Stimulated activated CD4-positive, alpha-beta T cell treated with anti-CD3 and anti-CD28 coated beads, Interleukin-1b, Interleukin-23, amount 100 ng/mL, for 48 hours (primary cell): ENCODE results near the gene SEC22A.

Experiments
- DNase-seq: peaks from one replicate; pipeline ENCODE4 v3.0.0-alpha.2; 2020

The SEC22A gene, protein sequence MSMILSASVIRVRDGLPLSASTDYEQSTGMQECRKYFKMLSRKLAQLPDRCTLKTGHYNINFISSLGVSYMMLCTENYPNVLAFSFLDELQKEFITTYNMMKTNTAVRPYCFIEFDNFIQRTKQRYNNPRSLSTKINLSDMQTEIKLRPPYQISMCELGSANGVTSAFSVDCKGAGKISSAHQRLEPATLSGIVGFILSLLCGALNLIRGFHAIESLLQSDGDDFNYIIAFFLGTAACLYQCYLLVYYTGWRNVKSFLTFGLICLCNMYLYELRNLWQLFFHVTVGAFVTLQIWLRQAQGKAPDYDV

DNA sequence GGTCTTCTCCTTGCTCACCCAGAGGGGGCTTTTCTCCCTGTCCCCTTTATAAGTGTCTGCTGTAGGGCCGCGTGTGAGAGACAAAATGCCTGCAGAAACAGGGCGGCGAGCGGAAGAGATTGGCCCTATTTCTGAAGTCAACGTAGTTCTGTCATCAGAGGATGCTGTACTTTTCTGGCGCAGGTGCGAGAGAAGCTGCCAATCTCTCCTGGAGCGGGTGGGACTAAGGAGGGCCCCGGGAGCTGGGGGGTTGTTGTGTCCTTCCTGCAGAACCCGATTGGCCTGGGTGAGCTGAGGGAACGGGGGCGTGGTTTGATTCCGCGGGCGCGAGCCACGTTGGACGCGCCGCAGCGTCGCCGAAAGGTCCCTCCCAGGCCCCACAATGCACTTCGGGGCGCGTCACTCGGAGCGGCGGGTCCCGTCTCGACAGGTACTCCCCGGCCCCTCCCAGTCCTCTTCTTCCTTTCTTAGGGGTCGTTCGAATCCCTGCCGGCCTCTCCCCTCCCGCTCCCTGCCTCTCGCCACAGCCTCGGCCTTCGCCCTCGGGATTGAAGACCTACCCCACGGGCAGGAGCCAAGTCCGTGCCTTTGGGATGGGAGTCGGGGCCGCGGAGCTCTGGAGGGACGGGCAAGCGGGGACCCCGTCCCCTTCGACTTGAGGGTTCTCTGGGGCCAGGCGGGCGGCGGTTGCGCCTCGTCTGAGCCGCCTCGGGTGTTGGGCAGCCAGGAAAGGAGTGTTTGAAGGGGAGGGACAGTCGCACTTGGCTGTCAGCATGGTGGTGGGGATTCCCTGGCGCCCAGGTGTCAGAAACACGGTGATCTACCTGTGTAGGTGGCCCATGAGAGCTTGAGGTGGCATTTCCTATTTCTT lies at the start of gene SEC22A:
SEC22A (plus strand) TSS at position 387 of the 871 bp plus-strand sequence. CDS start 7,275 bp downstream, outside the sequence.
- DNase-seq, result peak; percentile 97

GRCh38 chr3:123152687-123153086 lies 49.1 kb upstream of the SEC22A start:
- no peak for DNase-seq

- no peak for DNase-seq
These were observed 48.4 kb upstream of the SEC22A start for GRCh38 chr3:123153125-123154019.

GRCh38 chr3:123154020-123154985 lies 47.4 kb upstream of the SEC22A start:
- no peak for DNase-seq

DNA sequence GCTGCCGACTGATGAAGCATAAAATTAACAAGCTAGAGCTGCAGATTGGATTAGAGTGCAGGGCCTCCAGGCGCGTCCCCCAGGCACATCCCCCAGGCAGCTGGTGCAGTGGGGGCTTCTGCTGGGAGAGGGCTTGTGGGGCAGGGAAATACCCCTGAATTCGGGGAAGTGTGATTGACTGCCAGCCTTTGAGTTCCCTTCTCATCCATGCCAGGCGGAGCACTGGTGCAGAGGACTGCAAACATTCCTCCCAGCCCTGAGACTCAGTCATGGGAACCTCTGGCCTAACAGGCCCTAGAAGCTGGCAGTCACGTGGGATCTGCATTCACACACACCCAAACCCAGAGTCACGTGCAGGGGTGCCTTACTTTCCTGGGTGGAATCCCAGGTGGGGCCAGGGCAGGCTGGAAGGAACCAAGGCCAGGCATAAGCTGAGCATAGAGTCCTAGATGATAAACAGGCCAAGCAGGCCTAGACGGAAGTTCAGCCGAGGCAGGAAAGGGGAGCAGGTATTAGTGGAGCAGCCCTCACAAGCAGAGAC lies 46.2 kb upstream of the SEC22A start:
- no peak for DNase-seq

DNA sequence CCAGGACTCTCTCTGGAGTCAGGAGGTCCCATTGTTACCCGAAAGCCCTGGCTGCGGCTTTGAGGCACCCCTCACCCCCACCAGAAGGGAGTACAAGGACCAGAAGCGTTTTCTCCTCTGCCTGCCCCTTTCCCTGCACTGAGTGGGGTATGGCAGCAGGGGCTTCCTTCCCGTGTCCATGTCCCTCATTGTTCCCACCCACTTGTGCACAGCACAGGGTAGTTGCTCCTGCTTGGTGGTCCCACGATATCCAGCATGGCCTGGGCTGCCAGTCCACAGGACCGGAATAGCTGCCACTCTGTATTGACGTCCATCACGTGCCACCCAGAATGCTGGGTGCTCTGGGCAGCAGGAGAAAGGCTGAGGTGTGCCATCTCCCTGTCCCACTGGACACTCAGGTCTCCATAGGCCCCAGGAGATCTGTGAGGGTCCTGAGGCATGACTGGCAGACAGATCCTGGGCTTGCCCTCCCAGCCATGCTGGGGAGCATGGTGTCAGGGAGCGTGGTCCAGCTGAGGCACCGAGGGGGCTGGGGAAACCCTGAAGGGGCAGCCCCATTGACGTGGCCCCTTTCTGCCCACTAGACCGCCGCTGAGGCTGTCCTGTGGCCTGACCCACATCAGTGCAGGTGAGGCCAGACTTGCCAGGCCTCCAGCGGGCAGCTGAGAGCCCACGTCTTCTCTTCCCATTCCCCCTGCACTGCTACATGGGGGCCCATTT lies 45.3 kb upstream of the SEC22A start:
- DNase-seq, result no peak

- no peak for DNase-seq
These were observed 44.5 kb upstream of the SEC22A start for GRCh38 chr3:123157209-123157597.

DNA sequence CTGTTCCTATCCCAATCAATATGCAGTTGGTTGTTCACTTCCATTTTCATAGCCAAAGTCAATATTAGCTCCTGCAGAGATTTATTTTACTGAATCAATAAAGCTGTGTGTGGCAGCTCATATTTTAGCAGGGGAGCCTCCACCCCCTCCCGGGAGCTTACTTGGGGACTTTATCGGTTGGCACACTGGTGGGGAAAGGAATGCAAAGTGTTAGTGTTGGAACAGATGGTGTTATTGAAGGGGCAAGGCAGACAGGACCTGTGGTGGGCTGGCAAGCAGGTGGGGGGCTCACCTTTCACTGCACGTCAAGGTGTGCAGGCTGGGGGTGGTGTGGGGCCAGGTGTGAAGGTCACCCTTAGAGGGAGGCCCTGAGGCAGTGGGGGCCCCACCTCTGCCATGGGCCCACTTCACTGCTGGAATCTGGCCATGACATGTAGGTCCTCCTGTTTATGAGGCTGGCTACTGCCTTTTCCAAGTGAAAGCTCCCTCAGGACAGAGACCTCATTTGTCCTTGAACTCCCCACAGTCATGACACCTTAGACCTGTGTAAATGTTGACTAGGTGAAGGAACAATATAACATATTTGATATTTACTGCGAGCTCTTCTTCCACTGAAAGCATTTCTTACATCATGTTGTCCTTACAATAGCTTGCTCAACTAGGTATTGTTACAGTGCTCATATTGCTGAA lies 44.0 kb upstream of the SEC22A start:
- no peak for DNase-seq

DNA sequence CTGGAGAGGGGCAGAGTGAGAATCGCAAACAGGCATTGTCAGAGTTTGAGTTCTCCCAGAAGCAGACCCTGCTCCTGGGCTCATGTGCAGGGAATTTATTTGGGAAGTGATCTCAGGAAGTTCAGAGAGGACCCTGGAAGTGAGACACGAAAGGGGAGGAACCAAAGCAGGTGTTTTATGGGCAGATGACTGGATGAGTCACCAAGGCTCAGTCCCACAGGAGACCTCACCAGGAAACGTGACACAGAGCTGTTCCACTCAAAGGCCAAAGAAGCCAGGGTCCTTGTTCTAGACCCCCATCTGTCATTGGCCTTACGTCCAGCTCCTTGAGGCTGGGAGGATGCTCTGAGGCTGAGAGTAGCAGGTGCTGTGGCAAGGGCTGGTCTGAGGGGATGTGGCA lies 43.4 kb upstream of the SEC22A start:
- no peak for DNase-seq

GRCh38 chr3:123158899-123159390 lies 42.8 kb upstream of the SEC22A start:
- DNase-seq, result no peak

GRCh38 chr3:123159926-123160635 lies 41.7 kb upstream of the SEC22A start:
- DNase-seq, result no peak

- DNase-seq, result no peak
These were observed 40.6 kb upstream of the SEC22A start for GRCh38 chr3:123161167-123161566.

GRCh38 chr3:123163141-123163540 lies 38.6 kb upstream of the SEC22A start:
- no peak for DNase-seq

DNA sequence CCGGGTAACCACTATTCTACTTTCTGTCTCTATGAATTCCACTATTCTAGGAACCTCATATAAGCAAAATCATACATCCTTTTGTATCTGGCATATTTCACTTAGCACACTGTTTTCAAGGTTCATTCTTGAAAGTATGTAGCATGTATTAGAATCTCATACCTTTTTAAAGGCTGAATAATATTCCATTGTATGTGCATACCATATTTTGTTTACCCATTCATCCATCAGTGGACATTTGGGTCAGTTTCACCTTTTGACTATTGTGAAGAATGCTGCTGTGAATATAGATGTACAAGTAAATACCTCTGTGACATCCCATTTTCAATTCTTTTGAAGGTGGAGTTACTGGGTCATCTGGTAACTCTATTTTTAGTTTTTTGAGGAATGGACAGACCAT lies 36.6 kb upstream of the SEC22A start:
- DNase-seq, result no peak

DNA sequence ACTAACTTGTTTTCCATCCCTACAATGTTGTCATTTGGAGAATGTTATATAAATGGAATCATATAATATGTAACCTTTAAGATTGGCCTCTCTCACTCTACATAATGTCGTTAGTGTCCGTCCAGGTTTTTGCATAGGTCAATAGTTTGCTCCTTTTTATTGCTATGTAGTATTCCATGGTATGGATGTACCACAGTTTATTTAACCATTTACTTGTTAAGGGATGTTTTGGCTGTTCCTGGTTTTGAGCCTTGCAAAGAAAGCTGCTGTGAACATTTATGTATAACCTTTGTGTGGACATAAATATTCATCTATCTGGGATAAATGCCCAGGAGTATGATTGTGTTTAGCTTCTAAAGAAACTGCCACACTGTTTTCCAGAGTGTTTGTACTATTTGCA lies 34.1 kb upstream of the SEC22A start:
- no peak for DNase-seq

- no peak for DNase-seq
These were observed 33.6 kb upstream of the SEC22A start for GRCh38 chr3:123168122-123168521.

DNA sequence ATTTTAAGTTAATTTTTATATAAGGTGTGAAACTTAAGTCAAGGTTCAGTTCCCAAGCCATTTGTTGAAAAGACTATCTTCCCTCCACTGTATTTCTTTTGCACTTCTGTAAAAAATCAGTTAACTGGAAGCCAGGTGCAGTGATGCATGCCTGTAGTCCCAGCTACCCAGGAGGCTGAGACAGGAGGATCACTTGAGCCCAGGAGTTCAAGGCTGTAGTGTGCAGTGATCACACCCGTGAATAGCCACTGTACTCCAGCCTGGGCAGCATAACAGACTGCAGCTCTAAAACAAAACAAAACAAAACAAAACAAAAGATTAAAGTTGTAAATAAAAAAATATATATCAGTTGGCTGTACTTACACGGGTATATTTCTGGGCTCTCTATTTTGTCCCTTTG lies 33.1 kb upstream of the SEC22A start:
- no peak for DNase-seq

GRCh38 chr3:123169492-123169929 lies 32.2 kb upstream of the SEC22A start:
- no peak for DNase-seq

- no peak for DNase-seq
These were observed 31.8 kb upstream of the SEC22A start for GRCh38 chr3:123169930-123170329.
